ENCODE data around the gene BRCA1. TPM values are rescaled to one million over a fixed set of nuclear protein-coding genes. Genes with fewer than 3 reads are reported as not detected.

BRCA1 gene
- polyA plus RNA-seq, 1 donor from 2014 or later = 1.0 TPM

DNA sequence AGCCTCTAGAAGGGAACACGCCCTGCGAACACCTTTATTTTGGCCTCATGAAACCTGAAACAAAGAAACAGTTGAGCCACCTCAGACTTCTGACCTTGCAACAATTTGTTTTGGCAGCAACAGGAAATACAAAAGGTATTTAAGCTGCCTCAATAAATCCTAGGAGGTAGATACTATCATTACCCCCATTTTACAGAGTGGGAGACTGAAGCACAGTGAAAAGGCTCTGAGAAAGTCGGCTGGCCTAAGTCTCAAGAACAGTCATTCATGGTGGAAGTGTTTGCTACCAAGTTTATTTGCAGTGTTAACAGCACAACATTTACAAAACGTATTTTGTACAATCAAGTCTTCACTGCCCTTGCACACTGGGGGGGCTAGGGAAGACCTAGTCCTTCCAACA, 81.1 kb downstream of the BRCA1 start:
- TF ChIP-seq RAD21 (conservative IDR thresholded peaks at IDR 0.05) (no peak), POLR2AphosphoS5 (IDR thresholded peaks at IDR 0.05) (no peak), EP300 (conservative IDR thresholded peaks at IDR 0.05; ENCODE audit: poor library complexity, severe bottlenecking) (no peak), SMC3 (conservative IDR thresholded peaks at IDR 0.05; ENCODE audit: poor library complexity) (no peak), MXI1 (conservative IDR thresholded peaks at IDR 0.05; ENCODE audit: poor library complexity, severe bottlenecking) (no peak), EZH2 (IDR thresholded peaks at IDR 0.05; ENCODE audit: borderline replicate concordance, insufficient read depth, low read length, poor library complexity, severe bottlenecking) (no peak), TAF1 (IDR thresholded peaks at IDR 0.05; ENCODE audit: low read depth) (no peak)
- TF ChIP-seq, protein P1, sequence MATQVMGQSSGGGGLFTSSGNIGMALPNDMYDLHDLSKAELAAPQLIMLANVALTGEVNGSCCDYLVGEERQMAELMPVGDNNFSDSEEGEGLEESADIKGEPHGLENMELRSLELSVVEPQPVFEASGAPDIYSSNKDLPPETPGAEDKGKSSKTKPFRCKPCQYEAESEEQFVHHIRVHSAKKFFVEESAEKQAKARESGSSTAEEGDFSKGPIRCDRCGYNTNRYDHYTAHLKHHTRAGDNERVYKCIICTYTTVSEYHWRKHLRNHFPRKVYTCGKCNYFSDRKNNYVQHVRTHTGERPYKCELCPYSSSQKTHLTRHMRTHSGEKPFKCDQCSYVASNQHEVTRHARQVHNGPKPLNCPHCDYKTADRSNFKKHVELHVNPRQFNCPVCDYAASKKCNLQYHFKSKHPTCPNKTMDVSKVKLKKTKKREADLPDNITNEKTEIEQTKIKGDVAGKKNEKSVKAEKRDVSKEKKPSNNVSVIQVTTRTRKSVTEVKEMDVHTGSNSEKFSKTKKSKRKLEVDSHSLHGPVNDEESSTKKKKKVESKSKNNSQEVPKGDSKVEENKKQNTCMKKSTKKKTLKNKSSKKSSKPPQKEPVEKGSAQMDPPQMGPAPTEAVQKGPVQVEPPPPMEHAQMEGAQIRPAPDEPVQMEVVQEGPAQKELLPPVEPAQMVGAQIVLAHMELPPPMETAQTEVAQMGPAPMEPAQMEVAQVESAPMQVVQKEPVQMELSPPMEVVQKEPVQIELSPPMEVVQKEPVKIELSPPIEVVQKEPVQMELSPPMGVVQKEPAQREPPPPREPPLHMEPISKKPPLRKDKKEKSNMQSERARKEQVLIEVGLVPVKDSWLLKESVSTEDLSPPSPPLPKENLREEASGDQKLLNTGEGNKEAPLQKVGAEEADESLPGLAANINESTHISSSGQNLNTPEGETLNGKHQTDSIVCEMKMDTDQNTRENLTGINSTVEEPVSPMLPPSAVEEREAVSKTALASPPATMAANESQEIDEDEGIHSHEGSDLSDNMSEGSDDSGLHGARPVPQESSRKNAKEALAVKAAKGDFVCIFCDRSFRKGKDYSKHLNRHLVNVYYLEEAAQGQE (IDR thresholded peaks at IDR 0.05; ENCODE audit: borderline replicate concordance) = no peak
- TF ChIP-seq, protein P2, sequence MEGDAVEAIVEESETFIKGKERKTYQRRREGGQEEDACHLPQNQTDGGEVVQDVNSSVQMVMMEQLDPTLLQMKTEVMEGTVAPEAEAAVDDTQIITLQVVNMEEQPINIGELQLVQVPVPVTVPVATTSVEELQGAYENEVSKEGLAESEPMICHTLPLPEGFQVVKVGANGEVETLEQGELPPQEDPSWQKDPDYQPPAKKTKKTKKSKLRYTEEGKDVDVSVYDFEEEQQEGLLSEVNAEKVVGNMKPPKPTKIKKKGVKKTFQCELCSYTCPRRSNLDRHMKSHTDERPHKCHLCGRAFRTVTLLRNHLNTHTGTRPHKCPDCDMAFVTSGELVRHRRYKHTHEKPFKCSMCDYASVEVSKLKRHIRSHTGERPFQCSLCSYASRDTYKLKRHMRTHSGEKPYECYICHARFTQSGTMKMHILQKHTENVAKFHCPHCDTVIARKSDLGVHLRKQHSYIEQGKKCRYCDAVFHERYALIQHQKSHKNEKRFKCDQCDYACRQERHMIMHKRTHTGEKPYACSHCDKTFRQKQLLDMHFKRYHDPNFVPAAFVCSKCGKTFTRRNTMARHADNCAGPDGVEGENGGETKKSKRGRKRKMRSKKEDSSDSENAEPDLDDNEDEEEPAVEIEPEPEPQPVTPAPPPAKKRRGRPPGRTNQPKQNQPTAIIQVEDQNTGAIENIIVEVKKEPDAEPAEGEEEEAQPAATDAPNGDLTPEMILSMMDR (IDR thresholded peaks at IDR 0.05; ENCODE audit: poor library complexity, severe bottlenecking) = no peak

DNA sequence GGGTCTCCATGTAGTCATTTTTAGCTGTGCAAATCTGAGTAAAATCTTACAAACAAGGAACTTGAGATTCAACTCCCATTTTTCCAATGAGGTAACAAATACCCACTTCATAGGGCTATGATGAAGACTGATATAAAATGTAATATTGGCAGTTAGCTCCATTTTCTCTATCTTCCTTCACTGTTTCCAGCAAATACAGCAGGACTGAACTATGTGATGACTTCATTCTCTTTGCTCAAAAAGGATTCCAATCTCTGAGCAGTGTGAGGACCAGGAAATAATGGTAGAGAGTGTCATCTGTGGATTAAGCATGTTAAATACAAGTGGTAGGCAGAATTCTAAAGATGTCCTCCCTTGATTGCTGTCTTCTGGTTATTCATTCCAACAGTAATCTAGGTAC, 81.9 kb downstream of the BRCA1 start:
- H3K27me3 ChIP-seq (ENCODE audit: insufficient read depth, low read depth, low read length) = no peaks in the 10 kb centered on the region
- no peaks in the 10 kb centered on the region for H3K9me3 ChIP-seq (ENCODE audit: low read length)
- no peaks in the 10 kb centered on the region for H3K79me2 ChIP-seq (replicated peaks; ENCODE audit: insufficient read depth, low read length)
- TF ChIP-seq EP300 (conservative IDR thresholded peaks at IDR 0.05; ENCODE audit: poor library complexity, severe bottlenecking) (no peak), POLR2AphosphoS5 (IDR thresholded peaks at IDR 0.05) (no peak), RAD21 (conservative IDR thresholded peaks at IDR 0.05) (no peak), MXI1 (conservative IDR thresholded peaks at IDR 0.05; ENCODE audit: poor library complexity, severe bottlenecking) (no peak), SMC3 (conservative IDR thresholded peaks at IDR 0.05; ENCODE audit: poor library complexity) (no peak), EZH2 (IDR thresholded peaks at IDR 0.05; ENCODE audit: borderline replicate concordance, insufficient read depth, low read length, poor library complexity, severe bottlenecking) (no peak), TAF1 (IDR thresholded peaks at IDR 0.05; ENCODE audit: low read depth) (no peak)
- TF ChIP-seq, protein P2 (IDR thresholded peaks at IDR 0.05; ENCODE audit: poor library complexity, severe bottlenecking) = no peak
- TF ChIP-seq, protein P1 (IDR thresholded peaks at IDR 0.05; ENCODE audit: borderline replicate concordance) = no peak
- no peaks in the 10 kb centered on the region for H3K36me3 ChIP-seq (ENCODE audit: insufficient read depth, low read length)
- H3K27ac ChIP-seq (ENCODE audit: low read length) = no peak overlapping the region
- H3K9me2 ChIP-seq (ENCODE audit: insufficient read depth, low read length) = no peaks in the 10 kb centered on the region
- no peak overlapping the region for H3K4me3 ChIP-seq (ENCODE audit: low read length)
- H3K9ac ChIP-seq (ENCODE audit: low read length) = no peak overlapping the region
- no peak overlapping the region for H2AFZ ChIP-seq (ENCODE audit: low read depth, low read length)
- H3F3A ChIP-seq (ENCODE audit: insufficient read depth, low read length, poor library complexity, severe bottlenecking) = no peaks in the 10 kb centered on the region
- H3K4me2 ChIP-seq (ENCODE audit: low read length) = no peak overlapping the region
- H4K20me1 ChIP-seq (ENCODE audit: insufficient read depth) = no peaks in the 10 kb centered on the region

More for the DNA sequence above, 81.1 kb downstream of the BRCA1 start:
- H3K4me3 ChIP-seq (ENCODE audit: low read length) = no peak overlapping the region
- no peaks in the 10 kb centered on the region for H3K9me2 ChIP-seq (ENCODE audit: insufficient read depth, low read length)
- no peaks in the 10 kb centered on the region for H3K9me3 ChIP-seq (ENCODE audit: low read length)
- no peak overlapping the region for H3K27ac ChIP-seq (ENCODE audit: low read length)
- no peaks in the 10 kb centered on the region for H4K20me1 ChIP-seq (ENCODE audit: insufficient read depth)
- H3K4me2 ChIP-seq (ENCODE audit: low read length) = no peak overlapping the region
- no peaks in the 10 kb centered on the region for H3F3A ChIP-seq (ENCODE audit: insufficient read depth, low read length, poor library complexity, severe bottlenecking)
- H3K27me3 ChIP-seq (ENCODE audit: insufficient read depth, low read depth, low read length) = no peaks in the 10 kb centered on the region
- no peak overlapping the region for H3K9ac ChIP-seq (ENCODE audit: low read length)
- H3K79me2 ChIP-seq (replicated peaks; ENCODE audit: insufficient read depth, low read length) = no peaks in the 10 kb centered on the region
- no peaks in the 10 kb centered on the region for H3K36me3 ChIP-seq (ENCODE audit: insufficient read depth, low read length)
- H2AFZ ChIP-seq (ENCODE audit: low read depth, low read length) = no peak overlapping the region

All from neural cell (in vitro differentiated cells).